ENCODE measurements around the gene VPS37B. TPM values are rescaled to one million over a fixed set of nuclear protein-coding genes. Genes with fewer than 3 reads are reported as not detected.

The VPS37B gene
- total RNA-seq, 2 donors from 2014 or later, result 64.8 to 73.5 TPM

GRCh38 chr12:122856999-122857671 lies 38.8 kb downstream of the VPS37B start:
- Histone ChIP-seq H3K9me3 (no peaks in the 10 kb centered on the region), H3K36me3 (no peaks in the 10 kb centered on the region), H3K4me3 (no peak overlapping the region), H3K9ac (ENCODE audit: low read depth in 2 of 2, low read length in 2 of 2) (no peak overlapping the region), H3K27me3 (no peaks in the 10 kb centered on the region), H3K4me1 (peaks cover 2% of the 10 kb centered on the region), H3K27ac (no peak overlapping the region)
- DNase-seq, result no peak
- intact Hi-C loops (cut with DNase I), result loop anchor here (5.0 kb wide), 1 partner anchor 65 kb away; no protein-coding TSS in a partner anchor
- TF ChIP-seq, protein P1, sequence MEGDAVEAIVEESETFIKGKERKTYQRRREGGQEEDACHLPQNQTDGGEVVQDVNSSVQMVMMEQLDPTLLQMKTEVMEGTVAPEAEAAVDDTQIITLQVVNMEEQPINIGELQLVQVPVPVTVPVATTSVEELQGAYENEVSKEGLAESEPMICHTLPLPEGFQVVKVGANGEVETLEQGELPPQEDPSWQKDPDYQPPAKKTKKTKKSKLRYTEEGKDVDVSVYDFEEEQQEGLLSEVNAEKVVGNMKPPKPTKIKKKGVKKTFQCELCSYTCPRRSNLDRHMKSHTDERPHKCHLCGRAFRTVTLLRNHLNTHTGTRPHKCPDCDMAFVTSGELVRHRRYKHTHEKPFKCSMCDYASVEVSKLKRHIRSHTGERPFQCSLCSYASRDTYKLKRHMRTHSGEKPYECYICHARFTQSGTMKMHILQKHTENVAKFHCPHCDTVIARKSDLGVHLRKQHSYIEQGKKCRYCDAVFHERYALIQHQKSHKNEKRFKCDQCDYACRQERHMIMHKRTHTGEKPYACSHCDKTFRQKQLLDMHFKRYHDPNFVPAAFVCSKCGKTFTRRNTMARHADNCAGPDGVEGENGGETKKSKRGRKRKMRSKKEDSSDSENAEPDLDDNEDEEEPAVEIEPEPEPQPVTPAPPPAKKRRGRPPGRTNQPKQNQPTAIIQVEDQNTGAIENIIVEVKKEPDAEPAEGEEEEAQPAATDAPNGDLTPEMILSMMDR (IDR thresholded peaks at IDR 0.05), result no peak

- DNase-seq, result no peak
- no peaks in the 10 kb centered on the region for H3K27me3 ChIP-seq
- no peak overlapping the region for H3K9ac ChIP-seq (ENCODE audit: low read depth in 2 of 2, low read length in 2 of 2)
- H3K4me3 ChIP-seq, result no peak overlapping the region
- H3K4me1 ChIP-seq, result no peaks in the 10 kb centered on the region
- no peak overlapping the region for H3K27ac ChIP-seq
- H3K9me3 ChIP-seq, result no peaks in the 10 kb centered on the region
- TF ChIP-seq, protein P1 (IDR thresholded peaks at IDR 0.05), result no peak
- intact Hi-C loops (cut with DNase I), result loop anchor here (5.0 kb wide), 1 partner anchor 64 kb away; no protein-coding TSS in a partner anchor
- no peaks in the 10 kb centered on the region for H3K36me3 ChIP-seq
These were observed 39.7 kb downstream of the VPS37B start for GRCh38 chr12:122855928-122856831.

GRCh38 chr12:122855071-122855829 lies 40.7 kb downstream of the VPS37B start:
- intact Hi-C loops (cut with DNase I), result loop anchor here (5.0 kb wide), 1 partner anchor 63 kb away; no protein-coding TSS in a partner anchor
- TF ChIP-seq, protein P1 (IDR thresholded peaks at IDR 0.05), result no peak
- H3K4me3 ChIP-seq, result no peak overlapping the region
- H3K4me1 ChIP-seq, result no peaks in the 10 kb centered on the region
- no peak overlapping the region for H3K9ac ChIP-seq (ENCODE audit: low read depth in 2 of 2, low read length in 2 of 2)
- no peak overlapping the region for H3K27ac ChIP-seq
- no peaks in the 10 kb centered on the region for H3K27me3 ChIP-seq
- no peak for DNase-seq
- no peaks in the 10 kb centered on the region for H3K9me3 ChIP-seq
- no peaks in the 10 kb centered on the region for H3K36me3 ChIP-seq

GRCh38 chr12:122854554-122854953 lies 41.4 kb downstream of the VPS37B start:
- Histone ChIP-seq H3K4me1 (no peaks in the 10 kb centered on the region), H3K4me3 (no peak overlapping the region), H3K9ac (ENCODE audit: low read depth in 2 of 2, low read length in 2 of 2) (no peak overlapping the region), H3K27me3 (no peaks in the 10 kb centered on the region), H3K36me3 (no peaks in the 10 kb centered on the region), H3K27ac (no peak overlapping the region), H3K9me3 (no peaks in the 10 kb centered on the region)
- no peak for DNase-seq
- TF ChIP-seq, protein P1 (IDR thresholded peaks at IDR 0.05), result no peak
- intact Hi-C loops (cut with DNase I), result no loop called here

Measured in colonic mucosa (tissue), 4 donors.